ENCODE data around the gene C17orf75.

C17orf75 gene

DNA sequence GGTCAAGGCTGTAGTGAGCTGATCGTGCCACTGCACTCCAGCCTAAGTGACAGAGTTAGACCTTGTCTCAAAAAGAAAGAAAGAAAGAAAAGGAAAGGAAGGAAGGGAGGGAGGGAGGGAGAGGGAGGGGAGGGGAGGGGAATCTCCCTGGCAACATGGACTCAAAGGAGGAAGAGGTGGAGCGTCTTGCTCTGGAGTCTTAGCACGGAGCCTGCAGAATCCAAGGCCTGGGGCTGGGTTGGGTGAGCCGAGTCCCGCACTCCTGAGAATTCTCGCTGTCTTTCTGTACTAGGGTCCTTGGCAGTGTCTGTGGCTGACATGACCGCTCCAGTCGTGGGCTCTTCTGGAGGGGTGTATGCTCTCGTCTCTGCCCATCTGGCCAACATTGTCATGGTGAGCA, 36.9 kb downstream of the C17orf75 start:
- peak; percentile 57 for DNase-seq (ENCODE audit: low read depth, low spot score)

DNA sequence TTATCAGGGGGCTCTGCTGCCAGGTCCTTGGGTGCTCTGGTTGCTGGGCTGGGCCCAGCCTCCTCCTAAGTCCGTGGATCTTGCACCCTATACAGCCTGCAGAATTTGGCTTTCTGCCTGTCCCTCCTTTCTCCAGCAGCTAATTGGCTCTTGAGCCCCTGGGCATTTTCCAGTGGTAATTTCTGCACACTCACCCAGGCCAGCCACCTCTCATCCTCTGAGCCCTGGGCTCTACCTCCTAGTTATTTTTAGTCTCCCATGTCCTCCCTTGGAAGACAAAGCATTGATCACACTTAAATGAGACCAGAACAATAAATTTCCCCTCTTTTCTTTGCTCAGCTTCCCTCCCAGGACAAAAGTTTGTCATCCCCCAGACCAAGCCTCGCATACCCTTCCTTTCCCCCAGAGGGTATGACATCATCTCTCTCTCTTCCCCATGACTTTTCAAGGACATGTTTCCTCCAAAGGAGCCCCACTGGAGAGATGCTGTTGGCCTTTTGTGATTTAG, 38.1 kb downstream of the C17orf75 start:
- peak; percentile 77 for DNase-seq (ENCODE audit: low read depth, low spot score)

DNA sequence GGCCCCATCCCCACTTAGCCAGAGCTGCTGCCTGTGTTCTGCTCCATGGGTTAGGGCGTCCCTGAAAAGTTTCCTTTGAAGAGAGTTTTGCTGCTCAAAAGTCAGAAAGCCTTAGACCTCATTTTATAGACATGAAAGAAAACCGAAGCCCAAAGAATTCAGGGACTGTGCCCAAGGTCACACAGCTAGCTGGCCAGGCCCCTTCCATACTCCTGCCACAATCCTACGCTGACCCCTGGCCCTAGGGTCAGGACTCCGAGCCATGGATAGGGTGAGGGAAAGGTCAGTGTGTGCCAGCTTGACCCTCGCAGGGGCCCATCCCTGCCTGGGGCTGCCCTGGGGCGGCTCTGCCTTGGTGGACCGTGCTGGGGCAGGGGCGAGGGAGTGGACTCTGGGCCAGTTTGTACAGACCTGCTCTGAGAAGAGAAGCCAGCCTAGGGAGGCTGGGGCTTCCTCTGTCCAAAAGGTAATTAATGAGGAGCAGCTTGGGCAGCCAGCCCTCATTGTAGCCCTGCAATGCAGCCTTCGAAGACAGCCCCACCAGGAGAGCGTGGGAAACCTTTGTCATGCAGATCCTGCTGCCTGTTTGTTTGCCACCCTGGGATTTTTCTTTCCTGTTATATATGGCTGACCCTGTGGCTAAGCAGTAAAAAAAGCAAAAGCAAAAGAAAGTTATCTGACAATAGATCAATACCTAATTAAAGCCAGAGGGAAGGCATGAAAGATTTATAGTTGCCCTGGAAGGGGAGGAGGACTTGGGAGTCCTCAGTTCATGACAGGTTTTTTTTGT, 38.9 kb downstream of the C17orf75 start:
- DNase-seq (ENCODE audit: low read depth, low spot score), result peak; percentile 92

DNA sequence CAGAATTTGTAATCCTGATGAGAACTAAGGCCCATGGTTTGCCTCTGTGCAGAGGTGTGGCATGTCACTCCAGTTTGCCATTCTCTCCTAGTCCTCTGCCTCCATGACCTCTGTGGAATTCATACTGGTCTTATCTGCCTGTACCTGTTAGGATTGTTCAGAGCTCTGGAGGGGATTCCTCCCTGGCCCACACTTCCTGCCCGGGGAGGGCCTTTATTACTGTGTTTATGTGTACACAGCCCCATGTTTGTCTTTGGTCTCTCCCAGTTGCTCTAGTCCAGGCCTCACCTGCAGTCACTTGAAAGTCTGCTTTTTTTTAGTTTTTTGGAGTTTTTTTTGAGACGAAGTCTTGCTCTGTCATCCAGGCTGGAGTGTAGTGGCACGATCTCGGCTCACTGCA, 39.9 kb downstream of the C17orf75 start:
- peak; percentile 75 for DNase-seq (ENCODE audit: low read depth, low spot score)

DNA sequence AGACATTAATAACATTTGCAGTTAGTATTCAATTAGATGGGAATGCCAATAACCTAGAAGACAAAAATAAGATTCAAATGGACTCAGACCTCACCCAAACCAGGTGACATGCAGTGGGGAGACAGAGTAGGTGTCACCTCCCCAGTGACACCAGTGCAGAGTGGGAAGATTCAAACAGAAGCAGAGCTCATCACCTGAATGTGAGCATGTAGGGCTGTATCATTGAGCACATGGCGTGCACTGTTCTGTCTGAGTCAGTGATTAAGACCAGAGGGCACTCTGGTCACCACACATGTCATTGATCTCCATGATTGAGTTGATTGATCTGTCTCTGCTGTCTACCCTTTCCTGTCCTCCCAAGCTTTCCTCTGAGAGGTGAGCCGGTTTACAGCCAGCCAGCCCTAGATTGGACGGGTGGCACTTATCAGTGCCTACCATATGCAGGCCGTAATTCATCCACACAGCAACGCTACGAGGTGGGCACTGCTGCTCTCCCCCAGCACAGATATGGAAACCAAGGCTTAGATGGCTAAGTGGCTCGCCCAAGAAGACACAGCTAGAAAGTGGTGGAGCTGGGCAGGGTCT, 42.3 kb downstream of the C17orf75 start:
- DNase-seq (ENCODE audit: low read depth, low spot score), result no peak

DNA sequence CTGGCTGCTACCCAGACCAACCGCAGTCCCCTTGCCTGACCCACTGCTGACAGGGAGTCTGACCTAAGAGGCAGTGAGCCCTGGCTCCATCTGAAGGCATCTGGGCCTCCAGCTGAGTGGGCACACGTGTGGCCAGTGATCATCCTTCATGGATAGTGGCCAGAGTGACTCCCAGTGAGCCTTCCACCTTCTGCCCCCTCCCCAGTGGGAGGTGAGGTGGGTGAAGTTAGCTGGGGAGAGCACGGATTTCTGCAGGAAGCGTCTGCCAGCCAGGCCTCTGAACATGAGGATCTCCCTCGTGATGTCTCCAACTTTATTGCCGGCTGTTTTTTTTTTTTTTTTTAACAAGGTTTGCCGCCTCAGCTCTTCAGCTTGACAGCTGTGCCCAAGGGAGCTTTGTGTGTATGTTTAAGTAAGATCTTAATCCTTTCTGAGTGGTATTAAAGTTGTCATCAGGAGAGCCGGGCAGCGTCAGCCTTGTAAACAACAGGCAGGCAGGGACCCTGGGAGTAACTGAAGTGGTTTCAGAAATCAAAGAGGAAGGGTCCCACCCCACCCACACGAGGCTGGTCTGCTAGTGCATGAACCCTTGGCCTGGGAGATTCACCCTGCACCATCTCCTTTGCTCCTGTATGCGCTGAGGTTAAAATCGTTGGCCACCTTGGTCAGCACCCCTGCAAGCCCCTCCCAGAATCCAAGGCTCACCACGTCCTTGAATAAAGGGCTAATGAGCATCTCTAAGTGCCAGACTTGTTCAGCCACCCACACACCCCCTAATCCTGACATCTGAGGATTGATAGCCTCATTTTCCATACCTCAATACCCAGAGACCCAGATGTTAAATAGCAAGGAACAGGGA, 43.0 kb downstream of the C17orf75 start:
- DNase-seq (ENCODE audit: low read depth, low spot score), result peak; percentile 54

DNA sequence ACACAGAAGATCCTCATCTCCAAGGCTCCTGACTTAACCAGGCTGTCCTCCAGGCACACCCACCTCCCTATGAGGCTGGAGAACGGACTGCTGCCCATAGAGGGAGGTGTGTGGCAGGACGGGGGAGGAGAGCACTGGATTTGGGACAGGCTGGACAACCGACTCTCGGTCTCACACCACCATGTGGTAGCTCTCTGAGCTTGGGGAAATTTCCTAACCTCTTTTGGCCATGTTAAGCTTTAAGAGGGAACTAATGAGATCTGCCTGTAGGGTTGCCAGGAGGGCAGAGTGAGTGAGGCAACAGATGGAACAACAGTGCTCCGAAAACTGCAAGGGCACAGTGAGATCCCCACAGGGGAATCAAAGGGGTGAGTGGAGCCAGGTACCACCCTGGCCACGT, 43.7 kb downstream of the C17orf75 start:
- DNase-seq (ENCODE audit: low read depth, low spot score), result peak; percentile 49

DNA sequence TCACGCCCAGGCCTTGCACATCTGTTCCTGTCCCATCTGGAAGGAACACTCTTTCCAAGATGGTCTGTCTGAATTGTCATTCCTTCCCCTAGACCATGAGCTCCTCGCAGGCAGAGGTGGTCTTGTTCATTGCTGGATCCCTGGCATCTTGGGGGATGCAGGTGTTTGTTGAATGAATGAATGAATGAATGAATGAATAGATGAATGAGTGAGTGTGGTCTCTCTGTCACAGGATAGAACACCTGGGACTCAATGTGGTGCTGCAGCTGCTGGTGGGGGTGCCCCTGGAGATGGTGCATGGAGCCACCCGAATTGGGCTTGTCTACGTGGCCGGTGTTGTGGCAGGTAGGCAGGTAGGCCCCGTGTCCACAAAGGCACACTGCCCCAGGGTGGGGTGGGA, 44.1 kb downstream of the C17orf75 start:
- DNase-seq (ENCODE audit: low read depth, low spot score), result no peak

DNA sequence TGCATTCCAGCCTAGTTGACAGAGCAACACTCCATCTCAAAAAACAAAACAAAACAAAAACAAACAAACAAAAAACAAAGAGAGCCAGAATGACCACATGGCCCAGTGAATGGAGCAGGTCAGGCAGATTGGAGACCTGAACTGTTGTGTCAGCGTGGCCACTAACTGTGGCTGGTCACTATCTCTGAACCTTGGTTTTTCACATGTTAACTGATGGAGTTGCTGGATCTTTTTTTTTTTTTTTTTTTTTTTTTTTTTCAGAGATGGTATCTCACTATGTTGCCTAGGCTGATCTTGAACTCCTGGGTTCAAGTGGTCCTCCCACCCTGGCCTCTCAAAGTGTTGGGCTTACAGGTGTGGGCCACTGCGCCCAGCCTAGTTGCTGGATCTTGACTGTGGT, 44.5 kb downstream of the C17orf75 start:
- no peak for DNase-seq (ENCODE audit: low read depth, low spot score)

DNA sequence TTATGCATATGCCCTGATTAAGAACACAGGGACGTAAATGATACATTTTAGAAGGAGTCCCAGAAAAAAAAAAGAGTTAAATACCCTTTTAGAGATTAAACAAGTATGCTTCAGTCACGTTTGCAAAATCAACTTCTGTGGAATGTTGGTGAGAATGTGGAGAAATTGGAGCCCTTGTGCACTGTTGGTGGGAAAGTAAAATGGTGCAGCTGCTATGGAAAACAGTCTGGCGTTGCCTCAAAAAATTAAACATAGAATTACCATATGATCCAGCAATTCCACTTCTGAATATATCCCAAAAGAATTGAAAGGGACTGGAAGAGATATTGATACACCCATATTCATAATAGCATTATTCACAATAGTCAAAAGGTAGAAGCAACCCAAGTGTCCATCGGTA, 49.9 kb downstream of the C17orf75 start:
- no peak for DNase-seq (ENCODE audit: low read depth, low spot score)

DNA sequence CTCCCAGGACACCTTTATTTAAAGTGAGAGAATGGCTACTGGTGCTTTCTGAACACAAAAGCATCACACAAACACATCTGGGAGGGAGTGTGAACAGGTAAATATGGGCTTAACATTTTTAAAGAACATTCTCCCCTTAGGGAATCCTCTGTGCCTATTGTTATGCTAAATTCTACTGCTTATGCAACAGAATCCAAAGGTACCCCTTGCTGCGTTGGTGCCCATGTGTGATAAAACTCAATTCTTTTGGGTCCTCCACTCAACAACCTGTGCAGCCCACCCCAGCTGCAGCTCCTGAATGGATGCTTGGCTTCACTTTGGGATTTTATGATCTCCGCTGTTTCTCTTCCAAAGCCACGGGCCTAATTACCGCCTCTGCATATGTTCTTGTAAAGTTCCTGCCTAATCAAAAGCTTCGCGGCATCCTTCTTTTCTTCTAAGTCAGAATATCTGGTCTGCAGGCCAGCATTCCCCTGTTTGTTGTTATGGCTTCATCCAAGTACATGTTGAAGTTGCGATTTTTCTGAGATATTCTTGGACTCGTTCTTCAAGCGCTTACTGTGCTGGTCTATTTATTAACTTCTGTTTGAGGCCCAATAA, 52.4 kb downstream of the C17orf75 start:
- DNase-seq (ENCODE audit: low read depth, low spot score), result peak; percentile 73

DNA sequence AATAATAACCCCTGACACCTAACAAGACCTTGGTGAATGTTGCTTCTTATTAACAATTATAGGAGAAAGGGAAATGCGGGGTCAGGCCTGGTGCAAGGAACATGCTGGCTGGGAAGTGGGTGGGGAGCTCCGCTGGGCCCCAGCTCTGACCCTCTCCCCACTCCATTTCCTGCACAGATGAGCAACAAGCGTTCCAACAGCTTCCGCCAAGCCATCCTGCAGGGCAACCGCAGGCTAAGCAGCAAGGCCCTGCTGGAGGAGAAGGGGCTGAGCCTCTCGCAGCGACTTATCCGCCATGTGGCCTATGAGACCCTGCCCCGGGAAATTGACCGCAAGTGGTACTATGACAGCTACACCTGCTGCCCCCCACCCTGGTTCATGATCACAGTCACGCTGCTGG, 53.4 kb downstream of the C17orf75 start:
- peak; percentile 37 for DNase-seq (ENCODE audit: low read depth, low spot score)

DNA sequence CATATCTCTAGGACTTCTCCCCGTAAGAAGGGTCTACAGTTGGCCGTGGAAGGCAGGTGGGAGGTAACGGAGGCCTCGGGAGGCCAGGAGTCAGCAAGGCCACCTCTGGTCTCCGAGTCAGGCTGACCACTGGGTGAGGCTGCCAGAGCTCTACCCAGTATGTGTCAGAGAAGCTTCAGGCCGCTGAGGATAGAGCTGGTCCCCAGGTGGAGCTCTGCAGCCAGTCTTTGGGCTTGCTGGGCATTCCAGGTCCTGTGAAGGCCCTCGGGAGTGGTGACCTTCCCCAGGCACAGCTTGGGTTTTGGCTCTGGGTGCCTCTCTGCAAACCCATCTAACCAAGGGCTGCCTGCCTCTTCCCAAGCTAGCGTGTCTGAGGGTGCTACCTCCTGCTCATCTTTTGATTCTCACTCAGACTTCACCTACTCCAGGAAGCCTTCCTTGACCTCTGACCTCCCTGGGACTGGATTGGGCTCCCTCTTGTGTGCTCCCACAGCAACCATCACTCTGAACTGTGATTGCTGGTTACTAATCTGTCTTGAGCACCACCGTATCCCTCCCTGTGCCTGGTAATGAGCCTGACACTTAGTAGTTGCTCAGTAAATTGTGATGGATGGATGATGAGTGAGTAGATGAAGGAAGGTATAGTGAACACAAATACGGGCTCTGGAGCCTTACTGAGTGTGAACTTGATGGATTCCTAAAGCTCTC, 54.0 kb downstream of the C17orf75 start:
- DNase-seq (ENCODE audit: low read depth, low spot score), result no peak

DNA sequence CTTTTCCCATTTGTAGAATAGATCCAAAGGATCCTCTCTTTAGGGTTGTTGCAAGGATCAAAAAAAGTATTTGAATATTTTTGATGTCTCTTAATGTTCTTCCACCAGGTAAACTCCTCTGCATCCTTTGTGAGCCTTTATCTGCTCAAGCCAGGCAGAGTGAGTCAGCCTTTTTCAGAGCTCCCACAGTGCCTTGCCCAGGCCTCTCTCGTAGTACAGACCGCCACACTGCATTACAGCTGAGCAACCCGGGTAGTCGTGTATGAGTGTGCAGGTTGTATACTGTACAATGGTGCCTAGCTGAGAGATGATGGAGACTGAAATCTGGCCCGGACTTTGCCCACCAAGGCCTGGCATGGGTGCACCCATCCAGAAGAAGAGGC, 55.5 kb downstream of the C17orf75 start:
- DNase-seq (ENCODE audit: low read depth, low spot score), result no peak

DNA sequence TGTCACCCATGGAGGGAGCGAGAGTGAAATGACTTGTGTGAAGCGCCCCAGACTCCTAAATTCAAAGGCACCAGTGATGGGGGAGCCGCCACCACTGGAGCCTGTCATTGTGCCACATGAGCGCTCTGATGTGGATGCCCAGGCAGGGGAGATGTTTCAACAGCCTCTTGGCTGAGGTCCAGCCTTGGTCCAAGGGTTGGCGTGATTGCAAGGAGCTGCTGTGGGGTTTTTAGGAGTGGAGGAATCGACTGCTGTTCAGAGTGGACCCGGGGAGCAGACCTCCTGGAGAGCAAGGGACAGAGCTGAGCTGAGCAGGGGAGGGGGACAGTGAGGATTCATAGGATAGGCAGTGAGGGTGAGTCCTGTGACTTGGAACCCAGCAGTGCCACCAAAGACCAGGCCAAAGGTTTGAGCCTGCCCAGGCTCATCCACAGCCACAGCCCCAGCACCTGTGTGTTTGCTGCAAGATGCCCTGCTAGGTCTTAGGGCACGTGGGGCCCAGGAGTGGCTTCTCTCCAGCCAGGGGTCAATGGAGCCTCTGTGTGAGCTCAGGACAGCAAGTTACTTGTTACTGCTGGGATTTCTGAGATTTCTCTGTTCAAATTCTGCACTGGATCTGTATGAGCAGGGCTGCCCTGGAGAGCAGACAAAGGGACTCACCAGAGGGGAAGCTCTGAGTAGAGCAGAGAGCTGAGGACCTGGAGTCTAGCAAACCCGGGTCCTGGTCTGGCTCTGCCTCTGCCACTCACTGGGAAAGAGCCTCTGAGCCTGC, 56.0 kb downstream of the C17orf75 start:
- DNase-seq (ENCODE audit: low read depth, low spot score), result no peak

DNA sequence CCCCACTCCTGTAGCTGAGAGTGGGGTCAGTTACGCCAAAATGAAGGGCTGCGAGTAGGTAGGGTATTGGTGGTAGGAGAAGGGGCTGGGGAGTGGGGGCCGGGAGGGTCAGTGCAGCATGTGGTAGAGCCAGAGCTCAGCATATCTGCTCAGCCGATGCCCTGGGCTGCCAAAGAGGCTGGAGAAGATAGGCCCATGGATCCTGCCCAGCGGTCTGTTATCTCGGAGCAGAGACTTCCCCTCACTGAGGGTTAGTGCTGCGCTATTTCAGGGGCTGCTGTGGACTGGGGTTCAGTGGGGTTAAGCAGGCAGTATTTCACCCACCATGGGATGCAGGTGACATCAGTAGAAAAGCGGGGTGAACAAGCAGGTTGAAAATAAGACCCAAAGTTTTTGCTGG, 56.7 kb downstream of the C17orf75 start:
- no peak for DNase-seq (ENCODE audit: low read depth, low spot score)

DNA sequence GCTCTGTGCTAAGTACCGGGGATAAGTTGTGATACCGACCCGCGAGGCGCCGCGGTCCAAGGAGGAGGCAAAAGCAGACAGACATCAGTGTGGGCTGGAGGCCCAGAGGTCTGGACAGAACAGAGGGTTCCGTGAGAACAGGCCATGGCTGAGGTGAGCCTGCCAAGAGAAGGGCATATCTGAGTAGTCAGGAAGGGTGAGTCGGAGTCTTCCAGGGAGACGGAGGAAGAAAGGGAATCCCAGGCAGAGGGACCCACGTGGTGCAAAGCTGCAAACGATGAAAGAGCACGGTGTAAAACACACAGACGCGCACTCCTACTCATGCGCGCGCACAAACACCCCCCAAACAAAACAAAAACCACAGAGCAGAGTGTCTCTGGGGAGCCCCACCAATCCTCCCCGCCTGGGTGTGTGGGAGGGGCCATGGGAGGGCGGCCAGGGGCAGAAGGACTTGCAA, 58.2 kb downstream of the C17orf75 start:
- DNase-seq (ENCODE audit: low read depth, low spot score), result no peak

DNA sequence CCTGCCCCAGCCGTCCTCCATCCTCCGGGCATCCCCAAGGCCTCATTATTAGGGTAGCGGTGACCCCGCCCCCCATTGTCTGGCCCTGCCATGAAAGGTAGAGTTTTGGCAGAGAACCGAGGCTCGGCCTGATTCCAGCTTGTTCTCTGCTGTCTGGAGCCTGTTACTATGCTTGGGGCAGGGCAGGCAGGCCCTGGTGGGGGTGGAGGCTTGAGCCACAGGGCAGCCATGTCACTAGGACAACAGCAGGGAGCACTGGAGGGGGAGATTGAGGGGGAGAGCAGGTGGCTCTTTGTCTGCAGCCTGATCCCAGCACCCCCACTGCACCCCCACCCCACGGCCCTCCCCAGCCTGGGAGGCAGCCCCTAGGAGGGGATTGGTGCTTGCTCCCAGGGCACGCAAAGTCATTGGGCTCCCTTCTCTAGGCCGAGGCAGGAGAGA, 60.9 kb downstream of the C17orf75 start:
- DNase-seq (ENCODE audit: low read depth, low spot score), result no peak

DNA sequence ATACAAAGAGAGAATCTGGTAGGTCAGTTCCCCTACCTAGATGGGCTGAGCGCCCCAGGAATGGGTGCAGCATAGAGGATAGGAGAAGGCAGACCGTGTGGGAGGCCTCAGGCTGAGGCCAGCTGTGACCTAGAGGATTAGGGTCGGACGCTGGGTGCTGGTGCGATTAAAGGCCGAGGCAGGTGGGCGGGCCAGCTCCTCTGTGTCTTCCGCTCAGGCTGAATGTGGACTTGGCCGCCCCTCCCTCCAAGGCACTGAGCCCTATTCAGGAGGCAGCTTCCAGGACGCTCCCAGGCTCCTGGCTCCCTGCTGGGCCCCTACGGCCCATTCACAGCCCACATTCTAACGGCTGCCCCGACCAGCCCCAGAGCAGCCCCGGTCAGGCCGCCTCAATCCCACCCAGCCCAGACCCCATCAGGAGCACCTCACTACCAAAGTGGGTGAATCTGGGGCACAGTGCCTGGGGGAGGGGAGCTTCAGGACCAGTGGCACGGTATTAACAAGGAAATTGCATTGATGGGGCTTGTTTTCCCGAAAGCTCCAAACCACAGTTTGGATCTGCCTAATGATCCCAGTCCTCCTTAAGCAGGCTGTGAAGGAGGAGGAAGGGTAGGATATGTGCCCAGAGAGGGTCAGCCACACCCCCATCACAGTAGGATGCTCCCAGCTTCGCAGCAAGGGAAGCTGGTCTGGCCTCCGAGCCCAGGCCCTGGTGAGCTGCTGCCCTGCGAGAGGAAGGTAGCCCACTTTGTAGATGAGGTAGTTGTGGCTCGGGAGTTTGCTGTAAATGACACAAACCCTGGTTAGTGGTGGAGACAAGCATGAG, 61.9 kb downstream of the C17orf75 start:
- DNase-seq (ENCODE audit: low read depth, low spot score), result peak; percentile 87
